Activated CD8-positive, alpha-beta T cell treated with anti-CD3 and anti-CD28 coated beads for 36 hours (primary cell): ENCODE results near the gene LAG3. TPM values are rescaled to one million over a fixed set of nuclear protein-coding genes. Genes with fewer than 3 reads are reported as not detected.

ENCODE experiments used
- ATAC-seq: fragments of 200-7000 bp; cut with Tn5 transposase; one replicate; pipeline ENCODE4 v1.10.0; 2021; ENCODE audit warnings: mild to moderate bottlenecking, moderate library complexity
- CTCF ChIA-PET: fragments of 350-600 bp; sonication (Branson Sonifier 250); formaldehyde crosslinking; loops from one replicate; lab custom pipeline; 2021; ENCODE audit warnings: antibody characterized with exemption; lab: Charles Lee
- POLR2A ChIA-PET: fragments of 350-600 bp; sonication (Branson Sonifier 250); formaldehyde crosslinking; loops from one replicate; lab custom pipeline; 2021; ENCODE audit warnings: antibody characterized with exemption; lab: Charles Lee
- DNase-seq: peaks from one replicate; pipeline ENCODE4 v3.0.0-alpha.2; 2020
- H3K27ac Mint-ChIP-seq: one replicate; pipeline ENCODE4 v1.8.0; 2021; ENCODE audit warnings: mild to moderate bottlenecking, mixed read lengths
- H3K27me3 Mint-ChIP-seq: one replicate; pipeline ENCODE4 v1.8.0; 2021; ENCODE audit warnings: mixed read lengths
- H3K36me3 Mint-ChIP-seq: one replicate; pipeline ENCODE4 v1.8.0; 2021; ENCODE audit warnings: low read depth, mixed read lengths
- H3K4me1 Mint-ChIP-seq: one replicate; pipeline ENCODE4 v1.8.0; 2021; ENCODE audit warnings: low read depth, mixed read lengths
- H3K4me3 Mint-ChIP-seq: one replicate; pipeline ENCODE4 v1.8.0; 2021; ENCODE audit warnings: mild to moderate bottlenecking, moderate library complexity, mixed read lengths
- H3K9me3 Mint-ChIP-seq: one replicate; pipeline ENCODE4 v1.8.0; 2021; ENCODE audit warnings: mixed read lengths
- intact Hi-C: fragments of 100-400 bp; cut with micrococcal nuclease; formaldehyde crosslinking; loops from one replicate; pipeline ENCODE4 v1.10.0; 2022
- total RNA-seq, 2 experiments: library from RNA; stranded (reverse); gene quantifications; one replicate each; pipeline ENCODE4 v1.2.3, GENCODE V29; 2021
- TF ChIP-seq, protein P1 (sequence below): fragments of 200-600 bp; IDR thresholded peaks from one replicate; pipeline ENCODE4 v1.8.0; 2022; ENCODE audit warnings: antibody characterized with exemption, mild to moderate bottlenecking

The LAG3 gene
- total RNA-seq, 2 experiments from 2014 or later: 264 to 268 TPM

DNA sequence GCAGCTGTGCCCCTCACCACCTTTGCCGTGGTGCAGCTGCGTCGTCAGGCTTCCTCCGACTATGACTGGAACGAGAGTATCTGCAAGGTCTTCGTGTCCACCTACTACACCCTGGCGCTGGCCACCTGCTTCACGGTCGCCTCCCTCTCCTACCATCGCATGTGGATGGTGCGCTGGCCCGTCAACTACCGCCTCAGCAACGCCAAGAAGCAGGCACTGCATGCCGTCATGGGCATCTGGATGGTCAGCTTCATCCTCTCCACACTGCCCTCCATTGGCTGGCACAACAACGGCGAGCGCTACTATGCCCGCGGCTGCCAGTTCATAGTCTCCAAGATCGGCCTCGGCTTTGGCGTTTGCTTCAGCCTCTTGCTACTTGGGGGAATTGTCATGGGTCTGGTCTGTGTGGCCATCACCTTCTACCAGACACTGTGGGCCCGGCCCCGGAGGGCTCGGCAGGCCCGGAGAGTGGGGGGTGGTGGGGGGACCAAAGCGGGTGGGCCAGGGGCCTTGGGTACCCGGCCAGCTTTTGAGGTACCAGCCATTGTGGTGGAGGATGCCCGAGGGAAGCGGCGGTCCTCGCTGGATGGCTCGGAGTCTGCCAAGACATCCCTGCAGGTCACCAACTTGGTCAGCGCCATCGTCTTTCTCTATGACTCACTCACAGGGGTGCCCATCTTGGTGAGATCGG is 51.9 kb downstream of the LAG3 start:
- Mint-ChIP-seq H3K9me3 (no peaks in the 10 kb centered on the region), H3K4me1 (peaks cover 26% of the 10 kb centered on the region), H3K27ac (no peak overlapping the region), H3K36me3 (no peaks in the 10 kb centered on the region), H3K27me3 (peaks cover 61% of the 10 kb centered on the region), H3K4me3 (no peak overlapping the region)
- intact Hi-C loops: no loop called here
- DNase-seq: no peak
- TF ChIP-seq, protein P1, sequence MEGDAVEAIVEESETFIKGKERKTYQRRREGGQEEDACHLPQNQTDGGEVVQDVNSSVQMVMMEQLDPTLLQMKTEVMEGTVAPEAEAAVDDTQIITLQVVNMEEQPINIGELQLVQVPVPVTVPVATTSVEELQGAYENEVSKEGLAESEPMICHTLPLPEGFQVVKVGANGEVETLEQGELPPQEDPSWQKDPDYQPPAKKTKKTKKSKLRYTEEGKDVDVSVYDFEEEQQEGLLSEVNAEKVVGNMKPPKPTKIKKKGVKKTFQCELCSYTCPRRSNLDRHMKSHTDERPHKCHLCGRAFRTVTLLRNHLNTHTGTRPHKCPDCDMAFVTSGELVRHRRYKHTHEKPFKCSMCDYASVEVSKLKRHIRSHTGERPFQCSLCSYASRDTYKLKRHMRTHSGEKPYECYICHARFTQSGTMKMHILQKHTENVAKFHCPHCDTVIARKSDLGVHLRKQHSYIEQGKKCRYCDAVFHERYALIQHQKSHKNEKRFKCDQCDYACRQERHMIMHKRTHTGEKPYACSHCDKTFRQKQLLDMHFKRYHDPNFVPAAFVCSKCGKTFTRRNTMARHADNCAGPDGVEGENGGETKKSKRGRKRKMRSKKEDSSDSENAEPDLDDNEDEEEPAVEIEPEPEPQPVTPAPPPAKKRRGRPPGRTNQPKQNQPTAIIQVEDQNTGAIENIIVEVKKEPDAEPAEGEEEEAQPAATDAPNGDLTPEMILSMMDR: no peak
- ChIA-PET POLR2A (interaction anchor here (0.7 to 3.1 kb wide), 4 partner anchors 71 to 79 kb away, joined by 3 to 9 read pairs (median 4); partner anchors contain the start of gene MLF2), CTCF (interaction anchor here (1.0 to 17.9 kb wide), 25 partner anchors 10 to 229 kb away, joined by 3 to 341 read pairs (median 4); partner anchors contain the start of genes CD4, COPS7A, MLF2 and PTMS)
- ATAC-seq: no peak

DNA sequence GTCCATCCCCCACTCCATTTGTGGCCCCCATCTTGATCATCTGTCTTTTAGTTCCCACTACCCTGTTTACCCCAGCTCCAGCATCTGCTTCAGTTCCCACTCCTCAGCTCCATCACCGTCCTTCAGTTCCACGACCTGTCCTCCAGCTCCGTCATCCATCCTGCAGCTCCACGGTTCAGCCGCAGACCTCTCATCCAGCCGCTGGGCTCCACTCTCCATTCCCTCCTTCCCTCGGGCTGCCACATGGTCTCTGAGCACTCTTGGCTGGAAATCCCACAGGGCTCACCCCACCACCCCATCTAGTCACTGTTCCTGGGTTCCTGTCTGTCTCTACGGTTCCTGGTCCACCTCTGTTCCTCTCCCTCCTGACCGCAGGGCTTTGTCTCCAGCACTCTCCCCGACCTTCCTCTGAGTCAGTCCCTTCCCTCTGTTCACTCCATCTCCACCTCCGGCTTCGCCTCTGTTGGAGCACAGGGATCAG is 52.6 kb downstream of the LAG3 start:
- CTCF ChIA-PET: interaction anchor here (0.6 to 17.9 kb wide), 32 partner anchors 8 to 230 kb away, joined by 3 to 341 read pairs (median 4); partner anchors contain the start of genes CD4, CDCA3, COPS7A and GNB3
- H3K4me3 Mint-ChIP-seq: no peak overlapping the region
- DNase-seq (no peak), ATAC-seq (no peak)
- no peaks in the 10 kb centered on the region for H3K9me3 Mint-ChIP-seq
- H3K36me3 Mint-ChIP-seq: no peaks in the 10 kb centered on the region
- intact Hi-C loops: loop anchor here (5.0 kb wide), 2 partner anchors 43 to 73 kb away; partner anchors contain the start of gene MLF2
- peaks cover 30% of the 10 kb centered on the region for H3K4me1 Mint-ChIP-seq
- TF ChIP-seq, protein P1: no peak
- POLR2A ChIA-PET: interaction anchor here (0.7 to 3.1 kb wide), 6 partner anchors 71 to 135 kb away, joined by 3 to 9 read pairs (median 3); partner anchors contain the start of genes COPS7A, MLF2 and ZNF384
- H3K27ac Mint-ChIP-seq: no peak overlapping the region
- H3K27me3 Mint-ChIP-seq: peaks cover 66% of the 10 kb centered on the region

DNA sequence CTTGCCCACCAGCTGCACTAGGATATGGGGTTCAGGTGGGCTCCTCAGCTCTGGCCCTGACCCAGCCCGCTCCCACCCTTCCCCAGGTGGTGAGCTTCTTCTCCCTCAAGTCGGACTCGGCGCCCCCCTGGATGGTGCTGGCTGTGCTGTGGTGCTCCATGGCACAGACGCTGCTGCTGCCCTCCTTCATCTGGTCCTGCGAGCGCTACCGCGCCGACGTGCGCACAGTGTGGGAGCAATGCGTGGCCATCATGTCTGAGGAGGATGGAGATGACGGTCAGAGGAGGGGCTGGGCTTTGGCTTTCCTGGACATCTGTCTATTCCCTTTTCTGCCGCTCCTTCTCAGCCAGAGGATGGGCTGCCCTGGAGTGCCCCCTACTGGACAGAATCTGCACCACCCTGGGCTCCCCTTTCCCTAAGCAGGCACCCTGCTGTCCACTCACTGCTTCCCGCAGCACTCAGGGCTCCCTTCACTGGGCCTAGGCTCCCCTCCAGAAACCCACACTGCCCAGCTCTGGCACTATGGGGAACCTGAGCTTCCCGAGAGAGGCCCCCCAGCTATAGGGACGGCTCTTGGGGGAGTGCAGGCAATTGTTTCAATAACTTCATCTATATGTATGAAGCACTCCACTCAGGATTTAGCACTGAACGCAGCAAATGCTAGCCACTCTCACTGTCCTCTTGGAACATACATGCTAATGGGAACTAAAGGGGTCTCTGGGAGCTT is 53.2 kb downstream of the LAG3 start:
- CTCF ChIA-PET: interaction anchor here (0.6 to 17.9 kb wide), 45 partner anchors 9 to 230 kb away, joined by 3 to 341 read pairs (median 4); partner anchors contain the start of genes CD4, CDCA3, COPS7A and GNB3

DNA sequence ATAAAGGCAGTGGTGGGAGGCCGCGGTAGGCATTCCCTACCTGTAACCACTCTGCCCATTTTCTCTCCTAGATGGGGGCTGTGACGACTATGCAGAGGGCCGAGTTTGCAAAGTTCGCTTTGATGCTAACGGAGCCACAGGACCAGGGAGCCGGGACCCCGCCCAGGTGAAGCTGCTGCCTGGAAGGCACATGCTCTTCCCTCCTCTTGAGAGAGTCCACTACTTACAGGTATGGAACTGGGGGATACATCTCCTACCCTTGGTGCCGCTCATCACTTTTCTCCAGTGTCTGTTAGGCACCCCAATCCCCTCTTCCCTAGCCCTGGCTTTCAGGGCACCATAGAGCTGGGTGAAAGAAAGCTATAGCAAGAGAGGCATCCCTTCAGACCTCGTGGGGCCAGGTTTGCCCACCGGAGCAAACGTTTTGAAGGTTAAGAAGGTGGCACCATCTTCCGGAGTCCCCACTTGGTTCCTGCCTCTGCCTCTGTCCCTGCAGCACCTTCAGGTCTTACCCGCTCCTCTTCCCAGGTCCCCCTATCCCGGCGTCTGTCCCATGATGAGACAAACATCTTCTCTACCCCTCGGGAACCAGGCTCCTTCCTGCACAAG is 53.9 kb downstream of the LAG3 start:
- TF ChIP-seq, protein P1: no peak
- H3K9me3 Mint-ChIP-seq: no peaks in the 10 kb centered on the region
- ChIA-PET POLR2A (interaction anchor here (0.6 to 1.3 kb wide), 3 partner anchors 34 to 96 kb away, joined by 3 to 4 read pairs (median 3); partner anchors contain the start of gene TPI1), CTCF (interaction anchor here (0.8 to 17.9 kb wide), 24 partner anchors 8 to 231 kb away, joined by 3 to 341 read pairs (median 5); partner anchors contain the start of genes LAG3, MLF2, PTMS and TPI1)
- H3K27ac Mint-ChIP-seq: no peak overlapping the region
- DNase-seq: no peak
- no peak for ATAC-seq
- intact Hi-C loops: loop anchor here (5.0 kb wide), 2 partner anchors 44 to 74 kb away; partner anchors contain the start of gene MLF2
- H3K4me1 Mint-ChIP-seq: peaks cover 25% of the 10 kb centered on the region
- peaks cover 69% of the 10 kb centered on the region for H3K27me3 Mint-ChIP-seq
- no peak overlapping the region for H3K4me3 Mint-ChIP-seq
- no peaks in the 10 kb centered on the region for H3K36me3 Mint-ChIP-seq

More for the DNA sequence above, 53.2 kb downstream of the LAG3 start:
- ATAC-seq (peak; percentile 70), DNase-seq (peak; percentile 89)
- H3K4me1 Mint-ChIP-seq: peaks cover 30% of the 10 kb centered on the region
- peaks cover 70% of the 10 kb centered on the region for H3K27me3 Mint-ChIP-seq
- POLR2A ChIA-PET: interaction anchor here (0.6 to 3.1 kb wide), 8 partner anchors 33 to 136 kb away, joined by 3 to 9 read pairs (median 3); partner anchors contain the start of genes COPS7A, MLF2, TPI1 and ZNF384
- TF ChIP-seq, protein P1: peak; percentile 93
- H3K4me3 Mint-ChIP-seq: no peak overlapping the region
- H3K9me3 Mint-ChIP-seq: no peaks in the 10 kb centered on the region
- intact Hi-C loops: loop anchor here (5.0 kb wide), 2 partner anchors 43 to 73 kb away; partner anchors contain the start of gene MLF2
- no peaks in the 10 kb centered on the region for H3K36me3 Mint-ChIP-seq
- no peak overlapping the region for H3K27ac Mint-ChIP-seq
